Chondrocyte (in vitro differentiated cells): ENCODE measurements around the gene DRP2. TPM values are rescaled to one million over a fixed set of nuclear protein-coding genes. Genes with fewer than 3 reads are reported as not detected.
"Not testable (repeated sequence)": the region's sequence is repeated elsewhere in the genome, so short reads cannot be mapped to it uniquely, and the experiment has no call there.

Experiments used
- DNase-seq: peaks from one replicate; pipeline ENCODE4 v3.0.0; 2021; ENCODE audit warnings: mixed read lengths, low spot score
- H3K27ac Mint-ChIP-seq: one replicate; pipeline ENCODE4 v1.8.0; 2021; ENCODE audit warnings: mild to moderate bottlenecking, moderate library complexity, mixed read lengths; ENCODE audit not compliant: unreplicated experiment
- H3K27me3 Mint-ChIP-seq: 2 replicates; pipeline ENCODE4 v1.8.0; 2021; ENCODE audit warnings: low read depth, mixed read lengths
- H3K36me3 Mint-ChIP-seq: 2 replicates; pipeline ENCODE4 v1.8.0; 2021; ENCODE audit warnings: low read depth, mixed read lengths
- H3K4me1 Mint-ChIP-seq: 2 replicates; pipeline ENCODE4 v1.8.0; 2021; ENCODE audit warnings: low read depth, mild to moderate bottlenecking, mixed read lengths
- H3K4me3 Mint-ChIP-seq: one replicate; pipeline ENCODE4 v1.8.0; 2021; ENCODE audit warnings: mild to moderate bottlenecking, moderate library complexity, mixed read lengths; ENCODE audit not compliant: unreplicated experiment
- H3K9me3 Mint-ChIP-seq: 2 replicates; pipeline ENCODE4 v1.8.0; 2021; ENCODE audit warnings: low read depth, mixed read lengths
- CTCF ChIP-seq: fragments of 200-600 bp; sonication (generic); IDR thresholded peaks from 2 replicates; pipeline ENCODE4 v1.5.0; 2021; ENCODE audit warnings: antibody characterized with exemption, mild to moderate bottlenecking, moderate library complexity
- total RNA-seq: library from RNA; stranded (reverse); gene quantifications from 3 replicates; pipeline ENCODE4 v1.2.1, GENCODE V29; 2021

Gene DRP2
- total RNA-seq, 1 donor from 2014 or later, result 0.37 TPM

GRCh38 chrX:101287402-101287801 is 67.8 kb downstream of the DRP2 start:
- Mint-ChIP-seq H3K4me3 (no peak overlapping the region), H3K4me1 (no peaks in the 10 kb centered on the region), H3K27me3 (no peaks in the 10 kb centered on the region), H3K27ac (no peak overlapping the region), H3K9me3 (no peaks in the 10 kb centered on the region), H3K36me3 (no peaks in the 10 kb centered on the region)
- peak; percentile 82 for TF ChIP-seq CTCF
- DNase-seq, result no peak

- no peak within 1 kb of the TSS for H3K4me3 Mint-ChIP-seq
- no peaks in the 10 kb centered on the region for H3K4me1 Mint-ChIP-seq
- no peak for TF ChIP-seq CTCF
- H3K36me3 Mint-ChIP-seq, result no peaks in the 10 kb centered on the region
- peaks cover 5% of the 10 kb centered on the region for H3K9me3 Mint-ChIP-seq
- no peak for DNase-seq
- H3K27me3 Mint-ChIP-seq, result no peaks in the 10 kb centered on the region
- no peak within 1 kb of the TSS for H3K27ac Mint-ChIP-seq
These were observed 71.5 kb downstream of the DRP2 start, which contains the start of gene TAF7L for GRCh38 chrX:101290957-101291603. Gene TAF7L (minus strand): TSS chrX:101291334. CDS start chrX:101287543, 3,791 bp downstream.

- not testable (repeated sequence) for DNase-seq, H3K36me3 Mint-ChIP-seq, H3K27ac Mint-ChIP-seq, H3K27me3 Mint-ChIP-seq, H3K4me1 Mint-ChIP-seq, H3K4me3 Mint-ChIP-seq
- H3K9me3 Mint-ChIP-seq, result peaks cover 14% of the 10 kb centered on the region
These were observed 76.0 kb downstream of the DRP2 start for GRCh38 chrX:101295603-101296002.

- no peak for TF ChIP-seq CTCF
- Mint-ChIP-seq H3K27me3 (no peaks in the 10 kb centered on the region), H3K4me1 (no peaks in the 10 kb centered on the region), H3K36me3 (peaks cover 2% of the 10 kb centered on the region), H3K9me3 (peaks cover 15% of the 10 kb centered on the region), H3K27ac (no peak overlapping the region), H3K4me3 (no peak overlapping the region)
- no peak for DNase-seq
These were observed 84.2 kb downstream of the DRP2 start for GRCh38 chrX:101303790-101304189.

Other genes starting within 250 kb of the DRP2 start
- gene TRMT2B, start 167.7 kb upstream of the DRP2 start, total RNA-seq, result 9.5 to 13.1 TPM (median 9.9 TPM) in 3 replicates
- 0.62 to 0.92 TPM (median 0.85 TPM) in 3 replicates for gene TMEM35A, start 140.9 kb upstream of the DRP2 start, total RNA-seq
- gene CENPI, start 121.6 kb upstream of the DRP2 start, total RNA-seq, result 4.6 to 5.7 TPM (median 5.6 TPM) in 3 replicates
- gene TAF7L, start 71.5 kb downstream of the DRP2 start, total RNA-seq, result 0.21 to 0.39 TPM (median 0.30 TPM) in 3 replicates
- gene TIMM8A, start 129.0 kb downstream of the DRP2 start, total RNA-seq, result 9.2 to 12.9 TPM (median 11.0 TPM) in 3 replicates
- not detected in 3 replicates for gene BTK, start 166.4 kb downstream of the DRP2 start, total RNA-seq
- 105 to 164 TPM (median 110 TPM) in 3 replicates for gene RPL36A, start 171.2 kb downstream of the DRP2 start, total RNA-seq
- 24.6 to 33.7 TPM (median 28.1 TPM) in 3 replicates for gene GLA, start 188.1 kb downstream of the DRP2 start, total RNA-seq
- 52.4 to 64.2 TPM (median 52.9 TPM) in 3 replicates for gene HNRNPH2, start 188.4 kb downstream of the DRP2 start, total RNA-seq